CD4-positive, alpha-beta T cell (primary cell): ENCODE results near the gene PEX19. TPM values are rescaled to one million over a fixed set of nuclear protein-coding genes. Genes with fewer than 3 reads are reported as not detected.

Experiments
- ATAC-seq: fragments of 200-7000 bp; cut with Tn5 transposase; one replicate; pipeline ENCODE4 v1.10.0; 2022; ENCODE audit warnings: mild to moderate bottlenecking; ENCODE audit not compliant: poor library complexity
- CTCF ChIA-PET: fragments of 350-600 bp; sonication (Branson Sonifier 250); formaldehyde crosslinking; loops from one replicate; lab custom pipeline; 2021; ENCODE audit warnings: antibody characterized with exemption, inconsistent platforms; lab: Charles Lee
- POLR2A ChIA-PET: fragments of 350-600 bp; sonication (Branson Sonifier 250); formaldehyde crosslinking; loops from one replicate; lab custom pipeline; 2021; ENCODE audit warnings: antibody characterized with exemption, inconsistent platforms; lab: Charles Lee
- DNase-seq, 14 experiments: peaks; one replicate each; pipeline ENCODE4 v3.0.0-alpha.2; 2013 to 2020; ENCODE audit warnings: mixed read lengths in 2 of 14
- H3K27ac ChIP-seq, 2 donors: one replicate each; pipeline versions ENCODE4 v1.5.1 to v1.7.0; 2013; ENCODE audit warnings: low read length in 2 of 2, low read depth in 1 of 2, mild to moderate bottlenecking in 1 of 2
- H3K27me3 ChIP-seq, 2 experiments: 1 replicate in 1 of 2; 2 replicates in 1 of 2; pipeline versions ENCODE4 v1.6.1 to v1.7.0; 2013; ENCODE audit warnings: low read length in 2 of 2, control low read depth in 1 of 2, mild to moderate bottlenecking in 1 of 2, moderate library complexity in 1 of 2; ENCODE audit not compliant: insufficient read depth in 2 of 2, control insufficient read depth in 1 of 2
- H3K36me3 ChIP-seq: one replicate; pipeline ENCODE4 v1.6.1; 2013; ENCODE audit warnings: low read length, control low read depth; ENCODE audit not compliant: insufficient read depth
- H3K4me1 ChIP-seq: one replicate; pipeline ENCODE4 v1.6.1; 2013; ENCODE audit warnings: low read length, control low read depth; ENCODE audit not compliant: insufficient read depth
- H3K4me3 ChIP-seq: one replicate; pipeline ENCODE4 v1.5.1; 2013; ENCODE audit warnings: mild to moderate bottlenecking, low read length, moderate library complexity
- H3K9me3 ChIP-seq, 2 experiments: 1 replicate in 1 of 2; 2 replicates in 1 of 2; pipeline versions ENCODE4 v1.6.1 to v1.7.0; 2013; ENCODE audit warnings: low read length in 2 of 2, mild to moderate bottlenecking in 2 of 2, control low read depth in 1 of 2, moderate library complexity in 1 of 2; ENCODE audit not compliant: control insufficient read depth in 1 of 2, insufficient read depth in 1 of 2
- H3K27ac Mint-ChIP-seq: one replicate; pipeline ENCODE4 v1.8.0; 2020; ENCODE audit warnings: mixed read lengths
- H3K27me3 Mint-ChIP-seq: one replicate; pipeline ENCODE4 v1.8.0; 2021; ENCODE audit warnings: mixed read lengths
- H3K36me3 Mint-ChIP-seq: one replicate; pipeline ENCODE4 v1.8.0; 2021; ENCODE audit warnings: low read depth, mixed read lengths
- H3K4me1 Mint-ChIP-seq: one replicate; pipeline ENCODE4 v1.8.0; 2021; ENCODE audit warnings: low read depth, mixed read lengths
- H3K4me3 Mint-ChIP-seq: one replicate; pipeline ENCODE4 v1.8.0; 2020; ENCODE audit warnings: mild to moderate bottlenecking, mixed read lengths
- H3K9me3 Mint-ChIP-seq: one replicate; pipeline ENCODE4 v1.8.0; 2020; ENCODE audit warnings: mixed read lengths
- intact Hi-C, 2 experiments: fragments of 100-400 bp; cut with DNase I in 1 of 2; cut with micrococcal nuclease in 1 of 2; formaldehyde crosslinking; loops; one replicate each; pipeline versions ENCODE4 v1.15.1 to v1.9.0; 2023 to 2025; cut with DNase I, micrococcal nuclease
- total RNA-seq, 174 experiments: library from RNA in 2 of 174; stranded (reverse) in 2 of 174; gene quantifications; one replicate each; pipeline ENCODE4 v1.2.3 and lab custom pipeline; 2021 to 2026
- TF ChIP-seq, protein P1 (sequence below): fragments of 200-600 bp; IDR thresholded peaks from one replicate; pipeline ENCODE4 v1.8.0; 2022; ENCODE audit warnings: antibody characterized with exemption, mild to moderate bottlenecking

PEX19 gene
- total RNA-seq, 2 experiments from 2014 or later = 32.0 to 33.4 TPM

DNA sequence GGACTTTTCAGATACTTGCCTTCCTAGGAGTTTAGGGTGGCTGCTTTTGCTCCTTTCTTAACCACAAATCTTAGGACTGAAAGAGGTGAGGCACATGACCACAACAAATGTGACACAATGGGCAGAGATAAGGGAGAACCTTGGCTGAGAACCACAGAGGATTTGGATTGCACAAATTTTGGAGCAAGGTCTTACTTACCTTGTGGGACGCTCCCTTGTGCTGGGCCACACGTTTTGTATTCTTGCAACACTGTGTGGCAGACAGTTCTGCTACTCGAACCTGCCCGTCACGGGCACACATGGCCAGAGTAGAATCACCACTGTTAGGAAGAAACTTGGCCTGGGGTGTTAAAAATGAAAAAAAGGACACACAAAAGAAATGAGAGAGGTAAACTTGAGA lies 46.5 kb downstream of the PEX19 start:
- no peaks in the 10 kb centered on the region for H3K4me1 ChIP-seq
- TF ChIP-seq, protein P1, sequence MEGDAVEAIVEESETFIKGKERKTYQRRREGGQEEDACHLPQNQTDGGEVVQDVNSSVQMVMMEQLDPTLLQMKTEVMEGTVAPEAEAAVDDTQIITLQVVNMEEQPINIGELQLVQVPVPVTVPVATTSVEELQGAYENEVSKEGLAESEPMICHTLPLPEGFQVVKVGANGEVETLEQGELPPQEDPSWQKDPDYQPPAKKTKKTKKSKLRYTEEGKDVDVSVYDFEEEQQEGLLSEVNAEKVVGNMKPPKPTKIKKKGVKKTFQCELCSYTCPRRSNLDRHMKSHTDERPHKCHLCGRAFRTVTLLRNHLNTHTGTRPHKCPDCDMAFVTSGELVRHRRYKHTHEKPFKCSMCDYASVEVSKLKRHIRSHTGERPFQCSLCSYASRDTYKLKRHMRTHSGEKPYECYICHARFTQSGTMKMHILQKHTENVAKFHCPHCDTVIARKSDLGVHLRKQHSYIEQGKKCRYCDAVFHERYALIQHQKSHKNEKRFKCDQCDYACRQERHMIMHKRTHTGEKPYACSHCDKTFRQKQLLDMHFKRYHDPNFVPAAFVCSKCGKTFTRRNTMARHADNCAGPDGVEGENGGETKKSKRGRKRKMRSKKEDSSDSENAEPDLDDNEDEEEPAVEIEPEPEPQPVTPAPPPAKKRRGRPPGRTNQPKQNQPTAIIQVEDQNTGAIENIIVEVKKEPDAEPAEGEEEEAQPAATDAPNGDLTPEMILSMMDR = no peak
- ChIA-PET CTCF (interaction anchor here (1.2 to 1.6 kb wide), 2 partner anchors 14 to 53 kb away, joined by 4 to 6 read pairs; no protein-coding TSS in a partner anchor), POLR2A (interaction anchor here (1.4 kb wide), 1 partner anchor 24 kb away, joined by 4 read pairs; the partner anchor contains the start of gene DCAF8)
- Mint-ChIP-seq H3K4me3 (no peak overlapping the region), H3K9me3 (no peaks in the 10 kb centered on the region), H3K27me3 (no peaks in the 10 kb centered on the region), H3K36me3 (peaks cover 95% of the 10 kb centered on the region), H3K4me1 (peaks cover 23% of the 10 kb centered on the region), H3K27ac (no peak overlapping the region)
- H3K9me3 ChIP-seq = no peaks in the 10 kb centered on the region
- no peak for DNase-seq
- H3K27ac ChIP-seq = no peak overlapping the region
- intact Hi-C loops = no loop called here
- no peak for ATAC-seq
- H3K4me3 ChIP-seq = no peak overlapping the region
- peaks cover 90% of the 10 kb centered on the region for H3K36me3 ChIP-seq
- H3K27me3 ChIP-seq = no peaks in the 10 kb centered on the region

GRCh38 chr1:160237558-160237957 lies 47.4 kb downstream of the PEX19 start:
- Mint-ChIP-seq H3K27ac (no peak overlapping the region), H3K9me3 (no peaks in the 10 kb centered on the region), H3K4me1 (peaks cover 25% of the 10 kb centered on the region), H3K27me3 (no peaks in the 10 kb centered on the region), H3K36me3 (peaks cover 95% of the 10 kb centered on the region), H3K4me3 (no peak overlapping the region)
- Histone ChIP-seq H3K4me1 (no peaks in the 10 kb centered on the region), H3K4me3 (no peak overlapping the region), H3K27ac (no peak overlapping the region), H3K36me3 (peaks cover 84% of the 10 kb centered on the region), H3K27me3 (no peaks in the 10 kb centered on the region), H3K9me3 (no peaks in the 10 kb centered on the region)
- CTCF ChIA-PET = interaction anchor here (2.4 kb wide), 1 partner anchor 15 kb away, joined by 8 read pairs; no protein-coding TSS in a partner anchor
- no peak for DNase-seq
- POLR2A ChIA-PET = no interaction called here
- no peak for ATAC-seq
- TF ChIP-seq, protein P1 = no peak
- intact Hi-C loops = no loop called here

DNA sequence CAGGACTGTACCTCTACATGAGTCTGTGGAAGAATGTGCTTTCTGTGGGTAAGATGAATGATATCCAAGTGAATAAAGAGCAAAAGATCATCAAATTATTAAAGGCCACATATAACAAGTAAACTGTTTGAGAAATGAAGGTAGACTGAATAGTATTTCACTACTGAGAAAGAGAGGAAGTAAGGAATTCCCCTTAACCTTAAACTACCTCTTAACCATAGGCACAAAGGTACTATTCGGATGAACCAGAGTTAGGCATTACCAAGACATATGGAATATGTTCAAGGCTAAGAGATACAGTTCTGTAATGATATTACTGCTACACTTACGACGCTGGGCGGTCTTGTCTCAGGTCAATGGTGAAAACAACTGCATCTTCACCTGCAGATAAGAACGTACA lies 48.1 kb downstream of the PEX19 start:
- no peak for ATAC-seq
- Mint-ChIP-seq H3K27me3 (no peaks in the 10 kb centered on the region), H3K36me3 (peaks cover 94% of the 10 kb centered on the region), H3K9me3 (no peaks in the 10 kb centered on the region), H3K27ac (no peak overlapping the region), H3K4me1 (peaks cover 23% of the 10 kb centered on the region), H3K4me3 (no peak overlapping the region)
- no peak overlapping the region for H3K27ac ChIP-seq
- TF ChIP-seq, protein P1 = no peak
- H3K4me3 ChIP-seq = no peak overlapping the region
- no peaks in the 10 kb centered on the region for H3K9me3 ChIP-seq
- ChIA-PET POLR2A (no interaction called here), CTCF (interaction anchor here (1.3 to 2.4 kb wide), 2 partner anchors 10 to 15 kb away, joined by 3 to 8 read pairs; no protein-coding TSS in a partner anchor)
- intact Hi-C loops = no loop called here
- no peak for DNase-seq
- no peaks in the 10 kb centered on the region for H3K27me3 ChIP-seq
- H3K36me3 ChIP-seq = peaks cover 85% of the 10 kb centered on the region
- no peaks in the 10 kb centered on the region for H3K4me1 ChIP-seq
